GM23338 (cell line): ENCODE results near the gene ULBP1. TPM values are rescaled to one million over a fixed set of nuclear protein-coding genes. Genes with fewer than 3 reads are reported as not detected.

Experiments used
- ATAC-seq: fragments of 200-7000 bp; cut with Tn5 transposase; 3 replicates; pipeline ENCODE4 v1.9.1; 2020
- DNase-seq: peaks from one replicate; pipeline ENCODE4 v3.0.0-alpha.2; 2015; ENCODE audit warnings: low spot score
- H2AFZ ChIP-seq: fragments of 200-600 bp; sonication (generic); 2 replicates; pipeline ENCODE4 v1.8.0; 2016; ENCODE audit warnings: antibody characterized with exemption, mild to moderate bottlenecking, moderate library complexity
- H3F3A ChIP-seq: fragments of 200-600 bp; sonication (generic); replicated peaks from 2 replicates; pipeline ENCODE4 v1.8.0; 2017; ENCODE audit warnings: antibody characterized with exemption, mixed run types, low read depth
- H3K27ac ChIP-seq: fragments of 200-600 bp; sonication (generic); 2 replicates; pipeline ENCODE4 v1.6.1; 2016; ENCODE audit warnings: low read depth
- H3K27me3 ChIP-seq: fragments of 200-600 bp; sonication (generic); 2 replicates; pipeline ENCODE4 v1.8.0; 2016; ENCODE audit warnings: mild to moderate bottlenecking, mixed run types, moderate library complexity; ENCODE audit not compliant: insufficient read depth
- H3K36me3 ChIP-seq: fragments of 200-600 bp; sonication (generic); 2 replicates; pipeline ENCODE4 v1.8.0; 2016; ENCODE audit warnings: mild to moderate bottlenecking; ENCODE audit not compliant: insufficient read depth
- H3K4me1 ChIP-seq: fragments of 200-600 bp; sonication (generic); 2 replicates; pipeline ENCODE4 v1.8.0; 2016; ENCODE audit warnings: mild to moderate bottlenecking, moderate library complexity; ENCODE audit not compliant: insufficient read depth
- H3K4me2 ChIP-seq: fragments of 200-600 bp; sonication (generic); 2 replicates; pipeline ENCODE4 v1.7.1; 2017; ENCODE audit warnings: mixed run types
- H3K4me3 ChIP-seq: fragments of 200-600 bp; sonication (generic); 2 replicates; pipeline ENCODE4 v1.6.1; 2016; ENCODE audit warnings: mixed run types
- H3K79me2 ChIP-seq: fragments of 200-600 bp; sonication (generic); replicated peaks from 2 replicates; pipeline ENCODE4 v1.8.0; 2017; ENCODE audit warnings: mild to moderate bottlenecking; ENCODE audit not compliant: insufficient read depth
- H3K9me2 ChIP-seq: fragments of 200-600 bp; sonication (generic); 2 replicates; pipeline ENCODE4 v1.8.0; 2017; ENCODE audit not compliant: insufficient read depth
- H4K20me1 ChIP-seq: fragments of 200-600 bp; sonication (generic); replicated peaks from 2 replicates; pipeline ENCODE4 v1.8.0; 2017; ENCODE audit warnings: mild to moderate bottlenecking; ENCODE audit not compliant: insufficient read depth
- H3K27ac Mint-ChIP-seq: 2 replicates; pipeline ENCODE4 v1.8.0; 2020; ENCODE audit warnings: inconsistent platforms, mild to moderate bottlenecking, moderate library complexity, mixed read lengths
- H3K27me3 Mint-ChIP-seq: 3 replicates; pipeline ENCODE4 v1.8.0; 2022; ENCODE audit warnings: low read depth, mild to moderate bottlenecking, moderate library complexity, mixed read lengths, inconsistent platforms; ENCODE audit not compliant: insufficient read depth, poor library complexity
- H3K36me3 Mint-ChIP-seq: 3 replicates; pipeline ENCODE4 v1.8.0; 2021; ENCODE audit warnings: low read depth, mild to moderate bottlenecking, inconsistent platforms, moderate library complexity, mixed read lengths
- H3K4me1 Mint-ChIP-seq: 3 replicates; pipeline ENCODE4 v1.8.0; 2020; ENCODE audit warnings: mild to moderate bottlenecking, inconsistent platforms, mixed read lengths
- H3K4me3 Mint-ChIP-seq: 3 replicates; pipeline ENCODE4 v1.8.0; 2021; ENCODE audit warnings: moderate library complexity, mild to moderate bottlenecking, inconsistent platforms, mixed read lengths
- H3K9me3 Mint-ChIP-seq: 3 replicates; pipeline ENCODE4 v1.8.0; 2020; ENCODE audit warnings: moderate library complexity, mild to moderate bottlenecking, inconsistent platforms, mixed read lengths
- CREB1 ChIP-seq: fragments of 250-450 bp; sonication (Bioruptor Pico); IDR thresholded peaks from 2 replicates; pipeline ENCODE4 v1.5.0; 2020; ENCODE audit warnings: low read depth, mild to moderate bottlenecking, moderate library complexity
- CTCF ChIP-seq, 2 experiments: fragments of 200-600 bp in 1 of 2; sonication (generic) in 1 of 2; conservative IDR thresholded peaks; 2 replicates each; pipeline versions ENCODE4 v1.5.1 to v1.6.1; 2016 to 2017; ENCODE audit warnings: antibody characterized with exemption in 2 of 2, low read depth in 2 of 2, mild to moderate bottlenecking in 2 of 2, moderate library complexity in 1 of 2
- EZH2 ChIP-seq: fragments of 200-600 bp; sonication (generic); IDR thresholded peaks from one replicate; pipeline ENCODE4 v1.8.0; 2017; ENCODE audit warnings: antibody characterized with exemption, mild to moderate bottlenecking, low read depth; ENCODE audit not compliant: unreplicated experiment
- EZH2phosphoT487 ChIP-seq: fragments of 200-600 bp; sonication (generic); IDR thresholded peaks from one replicate; pipeline ENCODE4 v1.8.1; 2018; ENCODE audit warnings: antibody characterized with exemption; ENCODE audit not compliant: unreplicated experiment
- JUNB ChIP-seq: IDR thresholded peaks from one replicate; pipeline ENCODE4 v1.6.1; 2016; ENCODE audit warnings: antibody characterized with exemption; ENCODE audit not compliant: unreplicated experiment
- NANOG ChIP-seq: IDR thresholded peaks from 2 replicates; pipeline ENCODE4 v1.6.1; 2016; ENCODE audit warnings: antibody characterized with exemption, borderline replicate concordance
- POLR2AphosphoS5 ChIP-seq: IDR thresholded peaks from 2 replicates; pipeline ENCODE4 v1.6.1; 2016; ENCODE audit warnings: antibody characterized with exemption, low read depth
- REST ChIP-seq: IDR thresholded peaks from one replicate; pipeline ENCODE4 v1.6.1; 2018; ENCODE audit warnings: antibody characterized with exemption; ENCODE audit not compliant: unreplicated experiment
- STAT1 ChIP-seq: IDR thresholded peaks from one replicate; pipeline ENCODE4 v1.6.1; 2016; ENCODE audit warnings: antibody characterized with exemption; ENCODE audit not compliant: unreplicated experiment
- ZNF114 ChIP-seq: fragments of 250-450 bp; sonication (Bioruptor Pico); IDR thresholded peaks from 2 replicates; pipeline ENCODE4 v1.5.0; 2020; ENCODE audit warnings: mild to moderate bottlenecking, moderate library complexity
- ZNF331 ChIP-seq: fragments of 250-450 bp; sonication (Bioruptor Pico); IDR thresholded peaks from 2 replicates; pipeline ENCODE4 v1.5.0; 2020; ENCODE audit warnings: low read depth, mild to moderate bottlenecking, moderate library complexity
- ZNF462 ChIP-seq: fragments of 250-450 bp; sonication (Bioruptor Pico); IDR thresholded peaks from 2 replicates; pipeline ENCODE4 v1.5.0; 2020; ENCODE audit warnings: mild to moderate bottlenecking, moderate library complexity
- polyA plus RNA-seq: library from polyadenylated mRNA; unstranded; fragments of >200 nt; fragmentation: Nextera tagmentation; extraction: Ambion mirVana; gene quantifications from 2 replicates; pipeline ENCODE4 v1.2.1, GENCODE V29; 2016
- total RNA-seq: library from RNA; depleted of rRNA; stranded (reverse); fragments of >200 nt; shearing (Covaris generic); gene quantifications from 2 replicates; pipeline ENCODE4 v1.2.3, GENCODE V29; 2014
- TF ChIP-seq, protein P1 (sequence below): IDR thresholded peaks from 2 replicates; pipeline ENCODE4 v1.6.1; 2016; ENCODE audit warnings: antibody characterized with exemption

Gene ULBP1
- total and polyA plus RNA-seq, 2 experiments from 2014 or later: 0.74 to 1.7 TPM

GRCh38 chr6:149995971-149996370 lies 32.2 kb downstream of the ULBP1 start:
- no peaks in the 10 kb centered on the region; the same call in 2 of the 3 replicates for H3K36me3 Mint-ChIP-seq
- Histone ChIP-seq H4K20me1 (peaks cover 7% of the 10 kb centered on the region; the same call in 1 of the 2 replicates), H3K4me1 (peaks cover 4% of the 10 kb centered on the region; the same call in 1 of the 2 replicates), H3K4me2 (no peak overlapping the region), H3K4me3 (no peak overlapping the region), H3K79me2 (no peaks in the 10 kb centered on the region), H2AFZ (no peak overlapping the region), H3F3A (peaks cover 2% of the 10 kb centered on the region; the same call in 1 of the 2 replicates), H3K9me2 (no peaks in the 10 kb centered on the region), H3K27ac (no peak overlapping the region), H3K27me3 (peaks cover 63% of the 10 kb centered on the region), H3K36me3 (no peaks in the 10 kb centered on the region)
- no peak for DNase-seq
- H3K27ac Mint-ChIP-seq: no peak overlapping the region
- peaks cover 10% of the 10 kb centered on the region for H3K4me1 Mint-ChIP-seq
- H3K27me3 Mint-ChIP-seq: peaks cover 53% of the 10 kb centered on the region
- H3K4me3 Mint-ChIP-seq: no peak overlapping the region
- ATAC-seq: no peak
- no peak for TF ChIP-seq STAT1
- TF ChIP-seq ZNF462 (CRISPR knock-in tag): no peak
- TF ChIP-seq ZNF331: no peak
- no peak for TF ChIP-seq JUNB
- no peak for TF ChIP-seq ZNF114
- TF ChIP-seq CTCF (conservative IDR thresholded peaks at IDR 0.05; ENCODE audit: low read depth in 2 of 2): no peak
- TF ChIP-seq EZH2phosphoT487: no peak
- no peak for TF ChIP-seq NANOG
- TF ChIP-seq POLR2AphosphoS5: no peak
- no peak for TF ChIP-seq EZH2
- TF ChIP-seq CREB1 (CRISPR knock-in tag): no peak
- TF ChIP-seq REST: no peak
- TF ChIP-seq, protein P1, sequence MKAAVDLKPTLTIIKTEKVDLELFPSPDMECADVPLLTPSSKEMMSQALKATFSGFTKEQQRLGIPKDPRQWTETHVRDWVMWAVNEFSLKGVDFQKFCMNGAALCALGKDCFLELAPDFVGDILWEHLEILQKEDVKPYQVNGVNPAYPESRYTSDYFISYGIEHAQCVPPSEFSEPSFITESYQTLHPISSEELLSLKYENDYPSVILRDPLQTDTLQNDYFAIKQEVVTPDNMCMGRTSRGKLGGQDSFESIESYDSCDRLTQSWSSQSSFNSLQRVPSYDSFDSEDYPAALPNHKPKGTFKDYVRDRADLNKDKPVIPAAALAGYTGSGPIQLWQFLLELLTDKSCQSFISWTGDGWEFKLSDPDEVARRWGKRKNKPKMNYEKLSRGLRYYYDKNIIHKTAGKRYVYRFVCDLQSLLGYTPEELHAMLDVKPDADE: no peak
- H3K9me3 Mint-ChIP-seq: no peaks in the 10 kb centered on the region
